ENCODE data around the gene LRRN4. TPM values are rescaled to one million over a fixed set of nuclear protein-coding genes. Genes with fewer than 3 reads are reported as not detected.

The LRRN4 gene
- total and polyA plus RNA-seq, 2 of the 4 experiments (the other 2 are of a cell fraction): under 0.01 to 0.19 TPM

DNA sequence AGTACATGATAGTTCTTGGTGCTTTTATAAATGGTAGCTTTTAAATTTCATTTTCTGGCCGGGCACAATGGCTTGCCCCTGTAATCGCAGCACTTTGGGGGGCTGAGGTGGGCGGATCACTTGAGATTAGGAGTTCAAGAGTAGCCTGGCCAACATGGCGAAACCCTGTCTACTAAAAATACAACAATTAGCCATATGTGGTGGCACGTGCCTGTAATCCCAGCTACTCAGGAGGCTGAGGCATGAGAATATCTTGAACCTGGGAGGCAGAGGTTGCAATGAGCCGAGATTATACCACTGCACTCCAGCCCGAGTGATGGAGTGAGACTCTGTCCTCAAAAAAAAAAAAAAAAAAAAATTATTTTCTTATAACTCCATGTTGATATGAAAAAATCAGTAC, 36.0 kb downstream of the LRRN4 start:
- no peak overlapping the region for H2BK5ac ChIP-seq (ENCODE audit: low read depth, low read length, poor library complexity, severe bottlenecking)
- ChIA-PET POLR2A (ENCODE audit: unreplicated experiment) (no interaction called here), CTCF (interaction anchor here (1.0 kb wide), 1 partner anchor 10 kb away, joined by 3 read pairs; no protein-coding TSS in a partner anchor)
- H4K8ac ChIP-seq (ENCODE audit: low read depth in 2 of 2, low read length in 2 of 2): no peak overlapping the region
- H3K4ac ChIP-seq (ENCODE audit: low read depth, low read length): no peak overlapping the region
- H3K4me3 ChIP-seq (ENCODE audit: insufficient read depth, low read depth, low read length): no peak overlapping the region
- BruUV-seq (replicated peaks): no TSS peak
- intact Hi-C loops (cut with micrococcal nuclease) (no loop called here), dilution Hi-C loops (cut with HindIII; ENCODE audit: low sequenced_read_pairs, unreplicated experiment) (no loop called here), in situ Hi-C loops (cut with MboI; ENCODE audit: low sequenced_read_pairs) (no loop called here)
- no peak for ATAC-seq (ENCODE audit: low read depth)
- H3K4me2 ChIP-seq (ENCODE audit: low read depth, low read length): no peak overlapping the region
- no peak overlapping the region for H2AK9ac ChIP-seq (replicated peaks; ENCODE audit: low read depth, low read length, poor library complexity)
- TF ChIP-seq CHD1 (IDR thresholded peaks at IDR 0.05; ENCODE audit: low read depth, low read length): no peak
- H3K9me3 ChIP-seq (ENCODE audit: control insufficient read depth, insufficient read depth, low read length): no peaks in the 10 kb centered on the region
- no peak overlapping the region for H3K56ac ChIP-seq (ENCODE audit: extremely low read depth, insufficient read depth, low read length)
- H4K91ac ChIP-seq (ENCODE audit: insufficient read depth, low read depth, low read length): no peak overlapping the region
- H4K5ac ChIP-seq (ENCODE audit: low read depth, low read length): no peak overlapping the region
- no peak overlapping the region for H3K23ac ChIP-seq (ENCODE audit: low read depth, low read length)
- no peak overlapping the region for H3K27ac ChIP-seq (ENCODE audit: insufficient read depth, low read length)
- H3K27me3 ChIP-seq (ENCODE audit: control insufficient read depth, insufficient read depth, low read length): no peaks in the 10 kb centered on the region
- no peak for DNase-seq
- H2BK15ac ChIP-seq (ENCODE audit: low read depth, low read length): no peak overlapping the region
- H2BK20ac ChIP-seq (ENCODE audit: low read depth, low read length): no peak overlapping the region
- H2AFZ ChIP-seq (replicated peaks; ENCODE audit: low read length, poor library complexity): no peak overlapping the region
- H3K79me1 ChIP-seq (ENCODE audit: low read depth in 1 of 2, low read length in 2 of 2): peaks cover 13 to 34% of the 10 kb centered on the region in 2 experiments
- H3K4me1 ChIP-seq (ENCODE audit: control insufficient read depth, insufficient read depth, low read length): no peaks in the 10 kb centered on the region
- H2AK5ac ChIP-seq (ENCODE audit: low read depth, low read length): no peak overlapping the region
- no CpG with 5 or more reads among the region's 7 CpGs for WGBS, 2 experiments (ENCODE audit: extremely low coverage in 2 of 2, insufficient read length in 1 of 2)
- peaks cover 17% of the 10 kb centered on the region for H3K36me3 ChIP-seq (ENCODE audit: control insufficient read depth, insufficient read depth, low read length)
- no peak overlapping the region for H3K18ac ChIP-seq (ENCODE audit: low read depth, low read length)
- H3K9me1 ChIP-seq (ENCODE audit: insufficient read depth, low read length): peaks cover 3% of the 10 kb centered on the region; the same call in 1 of the 2 replicates
- no peak overlapping the region for H3K9ac ChIP-seq (ENCODE audit: low read depth, low read length)
- no peak overlapping the region for H2BK120ac ChIP-seq (ENCODE audit: low read depth, low read length)
- H4K20me1 ChIP-seq (ENCODE audit: insufficient read depth, low read length): peaks cover 9% of the 10 kb centered on the region; the same call in 1 of the 2 replicates
- no peak overlapping the region for H3K14ac ChIP-seq (replicated peaks; ENCODE audit: low read depth, low read length)

All from IMR-90 (cell line).